AG20443 (cell line): ENCODE measurements around the gene ASZ1.
A peak's percentile ranks its signal among the peaks of the same experiment; 100 is the strongest.
"Not testable (repeated sequence)": the region's sequence is repeated elsewhere in the genome, so short reads cannot be mapped to it uniquely, and the experiment has no call there.

ENCODE experiments used
- DNase-seq: peaks from one replicate; pipeline ENCODE4 v3.0.0; 2012; ENCODE audit warnings: low spot score, mixed read lengths

Gene ASZ1

GRCh38 chr7:117427258-117427701 is at the start of gene ASZ1:
Gene ASZ1, minus strand, starts transcription at chr7:117427493. Its CDS starts 33 bp downstream, at chr7:117427460.
- DNase-seq = no peak

- no peak for DNase-seq
Observed at GRCh38 chr7:117476557-117477215, 49.4 kb upstream of the ASZ1 start.

- no peak for DNase-seq
Observed at GRCh38 chr7:117472335-117472734, 45.0 kb upstream of the ASZ1 start.

- DNase-seq = no peak
Observed at GRCh38 chr7:117470777-117471176, 43.5 kb upstream of the ASZ1 start.

DNA sequence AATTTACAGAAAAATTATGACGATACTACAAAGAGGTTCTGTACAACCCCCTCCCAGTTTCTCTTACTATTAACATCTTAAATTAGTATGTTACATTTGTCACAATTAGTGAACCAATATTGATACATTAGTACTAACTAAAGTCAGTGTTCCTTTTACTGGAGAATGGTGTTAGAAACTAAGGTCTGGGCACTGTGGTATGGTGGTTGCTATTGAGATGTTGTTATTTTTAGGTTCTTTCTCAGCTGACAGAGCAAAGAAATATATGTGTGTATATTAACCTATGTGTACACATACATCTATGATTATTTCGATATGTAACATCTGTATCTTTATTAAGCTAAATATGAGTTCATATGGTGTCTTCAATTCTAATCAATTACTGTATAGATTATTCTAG is 40.9 kb upstream of the ASZ1 start:
- no peak for DNase-seq

DNA sequence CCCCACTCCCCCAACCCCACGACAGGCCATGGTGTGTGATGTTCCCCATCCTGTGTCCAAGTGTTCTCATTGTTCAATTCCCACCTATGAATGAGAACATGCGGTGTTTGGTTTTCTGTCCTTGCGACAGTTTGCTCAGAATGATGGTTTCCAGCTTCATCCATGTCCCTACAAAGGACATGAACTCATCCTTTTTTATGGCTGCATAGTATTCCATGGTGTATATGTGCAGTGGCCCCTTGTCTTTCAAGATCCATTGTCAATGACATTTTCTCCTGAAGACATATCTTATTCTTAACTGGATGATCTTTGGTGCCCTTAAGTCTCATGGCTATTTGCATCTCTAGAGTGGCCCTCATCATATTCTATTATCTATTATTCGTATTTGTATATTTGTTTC is 33.5 kb upstream of the ASZ1 start:
- not testable (repeated sequence) for DNase-seq

DNA sequence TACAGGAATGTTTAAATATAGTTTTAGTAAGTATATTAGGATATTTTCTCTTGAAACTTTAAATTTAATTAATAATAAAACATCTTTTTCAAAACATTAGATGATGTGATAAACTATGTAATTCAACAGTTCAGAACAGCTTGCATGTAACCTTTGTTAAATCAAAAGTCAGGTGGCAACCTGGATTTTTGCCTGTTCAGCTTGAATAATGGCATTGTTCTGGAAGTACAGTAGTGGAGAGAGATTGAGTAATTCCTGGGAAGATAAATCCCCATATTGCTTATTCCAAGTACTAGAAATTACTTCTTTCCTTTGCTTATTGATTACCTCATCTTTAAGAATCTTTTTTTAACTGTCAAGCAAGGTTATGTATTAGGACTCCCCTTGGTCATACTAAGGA is 32.4 kb upstream of the ASZ1 start:
- DNase-seq = no peak

- peak; percentile 21 for DNase-seq
Observed at GRCh38 chr7:117458977-117459583, 31.8 kb upstream of the ASZ1 start.

DNA sequence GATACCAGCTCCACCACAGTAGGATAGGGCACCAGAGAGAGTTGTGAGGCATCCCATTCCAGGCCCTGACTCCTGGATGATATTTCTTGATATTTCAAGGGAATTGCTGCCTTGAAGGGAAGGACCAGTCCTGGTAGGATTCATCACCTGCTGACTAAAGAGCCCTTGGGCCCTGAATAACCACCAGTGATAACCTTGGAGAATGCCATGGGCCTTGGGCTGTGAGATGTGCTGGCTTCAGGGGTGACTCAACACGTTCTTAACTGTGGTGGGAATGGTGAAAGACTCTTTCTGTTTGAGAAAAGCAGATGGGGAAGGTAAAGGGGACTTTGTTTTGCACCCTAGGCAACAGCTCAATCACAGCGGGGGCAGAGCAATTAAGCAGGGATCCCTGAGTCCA is 21.4 kb upstream of the ASZ1 start:
- no peak for DNase-seq

- no peak for DNase-seq
Observed at GRCh38 chr7:117446220-117446815, 19.0 kb upstream of the ASZ1 start.

- no peak for DNase-seq
Observed at GRCh38 chr7:117445206-117445605, 17.9 kb upstream of the ASZ1 start.

- DNase-seq = no peak
Observed at GRCh38 chr7:117444646-117445045, 17.4 kb upstream of the ASZ1 start.

- DNase-seq = no peak
Observed at GRCh38 chr7:117435475-117436043, 8.3 kb upstream of the ASZ1 start.

- no peak for DNase-seq
Observed at GRCh38 chr7:117424090-117424829, 3.0 kb downstream of the ASZ1 start.

GRCh38 chr7:117414591-117414990 is 12.7 kb downstream of the ASZ1 start:
- DNase-seq = not testable (repeated sequence)

DNA sequence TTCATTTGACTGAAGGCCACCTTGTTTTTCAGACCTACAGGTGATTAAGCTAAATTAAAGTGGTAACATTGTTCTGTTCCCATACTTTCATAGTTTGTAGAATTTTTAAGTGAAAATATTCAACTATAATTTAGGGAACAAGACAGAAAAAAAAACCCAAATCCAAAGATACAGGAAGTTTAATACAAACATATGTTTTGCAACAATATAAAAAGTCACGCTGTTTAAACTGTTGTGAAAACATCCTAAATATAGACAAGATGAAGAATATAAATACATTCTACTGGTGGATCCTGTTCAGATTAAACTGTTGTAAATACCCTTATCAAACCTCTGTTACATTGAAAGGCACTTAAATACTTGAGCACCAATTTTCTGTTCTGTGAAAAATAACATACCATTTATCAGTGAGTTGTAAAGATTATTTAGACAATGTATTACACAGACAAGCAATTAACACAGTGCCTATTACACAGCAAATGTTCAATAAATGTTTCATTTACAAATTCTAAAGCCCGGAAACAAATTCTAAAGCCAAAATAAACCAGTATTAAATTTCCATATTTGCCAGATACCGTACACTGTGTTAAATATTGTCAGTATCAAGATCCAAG is 14.2 kb downstream of the ASZ1 start:
- no peak for DNase-seq

- DNase-seq = no peak
Observed at GRCh38 chr7:117412390-117412789, 14.9 kb downstream of the ASZ1 start.

DNA sequence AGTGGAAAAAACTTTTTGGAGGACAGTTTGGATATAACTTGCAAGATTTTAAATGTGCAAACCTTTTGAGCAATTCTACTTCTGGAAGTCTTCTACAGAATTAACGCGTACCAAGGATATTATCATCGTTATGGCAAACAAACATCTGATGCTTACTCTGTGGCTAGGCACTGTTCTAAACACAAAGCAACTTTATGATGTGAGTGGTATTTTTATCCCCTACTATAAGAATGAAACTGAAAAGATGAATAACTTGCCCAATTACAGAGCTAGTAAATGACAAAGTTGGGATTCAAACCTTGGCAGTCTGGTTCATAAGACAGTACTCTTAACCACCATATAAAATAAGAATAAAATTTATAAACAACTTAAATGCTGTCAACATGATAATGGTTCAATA is 15.8 kb downstream of the ASZ1 start:
- no peak for DNase-seq

- DNase-seq = no peak
Observed at GRCh38 chr7:117408831-117409230, 18.5 kb downstream of the ASZ1 start.

- DNase-seq = no peak
Observed at GRCh38 chr7:117405519-117405918, 21.8 kb downstream of the ASZ1 start.

GRCh38 chr7:117403737-117404136 is 23.6 kb downstream of the ASZ1 start:
- DNase-seq = no peak

DNA sequence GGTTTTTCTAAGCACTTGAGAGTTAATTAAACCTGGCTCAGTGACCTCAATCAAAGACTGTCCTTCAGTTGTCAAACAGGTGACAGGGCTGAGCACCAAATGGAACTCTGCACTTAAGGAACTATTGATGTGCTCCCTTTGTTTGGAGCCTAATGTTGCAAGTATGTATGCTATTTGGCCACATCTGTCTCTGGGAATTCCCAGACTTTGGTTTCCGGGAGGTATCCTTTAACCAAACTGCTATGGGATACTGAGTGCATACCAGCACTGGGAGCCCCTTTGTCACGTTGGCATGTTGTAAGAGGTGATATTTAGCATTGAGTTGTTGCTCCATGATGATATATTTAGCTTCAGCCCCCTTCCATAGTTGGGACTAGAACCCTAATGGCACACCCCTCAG is 25.2 kb downstream of the ASZ1 start:
- DNase-seq = peak; percentile 44
